Measurements from ENCODE around the gene ZNF23.

- no peak for TF ChIP-seq POLR2A (IDR thresholded peaks at IDR 0.05; ENCODE audit: low read depth, low read length)
- TF ChIP-seq POLR2AphosphoS5 (IDR thresholded peaks at IDR 0.05; ENCODE audit: low read depth, low read length): no peak
- TF ChIP-seq TAF1 (IDR thresholded peaks at IDR 0.05; ENCODE audit: low read depth, low read length): no peak
- TF ChIP-seq SPI1 (IDR thresholded peaks at IDR 0.05; ENCODE audit: low read depth, low read length): no peak
- TF ChIP-seq PAX5 (IDR thresholded peaks at IDR 0.05; ENCODE audit: insufficient read depth, low read length, severe bottlenecking): no peak
Observed at GRCh38 chr16:71507061-71507460, 45.0 kb upstream of the ZNF23 start.

Measured in GM12891 (cell line).